Esophagus squamous epithelium (tissue), 5 donors: ENCODE data around the gene GPR137. TPM values are rescaled to one million over a fixed set of nuclear protein-coding genes. Genes with fewer than 3 reads are reported as not detected.
A peak's percentile ranks its signal among the peaks of the same experiment; 100 is the strongest.

ENCODE experiments used
- DNase-seq: peaks from one replicate; lab custom pipeline; 2025; lab: John Stamatoyannopoulos, UW
- H3K27ac ChIP-seq, 4 donors: fragments of 200-600 bp; sonication (generic); one replicate each; pipeline ENCODE4 v1.5.1; 2016 to 2019; ENCODE audit warnings: mild to moderate bottlenecking in 1 of 4
- H3K27me3 ChIP-seq, 4 donors: fragments of 200-600 bp; sonication (generic); 1 replicate in 3 of 4; 2 replicates in 1 of 4; pipeline versions ENCODE4 v1.5.1 to v1.6.0; 2017 to 2021; ENCODE audit warnings: antibody characterized with exemption in 1 of 4
- H3K36me3 ChIP-seq, 3 donors: fragments of 200-600 bp; sonication (generic); one replicate each; pipeline ENCODE4 v1.5.1; 2016 to 2019
- H3K4me1 ChIP-seq, 3 donors: fragments of 200-600 bp; sonication (generic); one replicate each; pipeline ENCODE4 v1.5.1; 2017 to 2019
- H3K4me3 ChIP-seq, 4 donors: fragments of 200-600 bp; sonication (generic); 1 replicate in 3 of 4; 2 replicates in 1 of 4; pipeline ENCODE4 v1.5.1; 2016 to 2019; ENCODE audit warnings: mild to moderate bottlenecking in 2 of 4, moderate library complexity in 1 of 4
- H3K9me3 ChIP-seq, 3 donors: fragments of 200-600 bp; sonication (generic); one replicate each; pipeline ENCODE4 v1.5.1; 2016 to 2019
- CTCF ChIP-seq, 6 experiments: fragments of 450-650 bp in 4 of 6; fragments of 200-600 bp in 2 of 6; sonication (generic) in 2 of 6; IDR thresholded peaks; one replicate each; pipeline ENCODE4 v1.5.1; 2016 to 2019; ENCODE audit warnings: antibody characterized with exemption in 6 of 6, mild to moderate bottlenecking in 4 of 6, moderate library complexity in 4 of 6
- POLR2A ChIP-seq, 4 donors: fragments of 450-650 bp; IDR thresholded peaks; one replicate each; pipeline ENCODE4 v1.6.1; 2017; ENCODE audit warnings: antibody characterized with exemption in 4 of 4, mild to moderate bottlenecking in 4 of 4, moderate library complexity in 3 of 4
- WGBS, 2 donors: methylation state at CpG; one replicate each; pipeline ENCODE4 v1.1.5; 2018; 5-methylcytosine and 5-hydroxymethylcytosine counted together
- intact Hi-C: fragments of 100-400 bp; cut with DNase I; formaldehyde crosslinking; loops from one replicate; pipeline ENCODE4 v1.15.0; 2022
- total RNA-seq, 4 donors: library from RNA; depleted of rRNA; stranded (reverse); fragments of >200 nt; gene quantifications; one replicate each; pipeline ENCODE4 v1.1.0, GENCODE V29; 2016
- donor health status: DM: yes; HTN: yes; CAD: no.

GPR137 gene
- total RNA-seq, 4 donors from 2014 or later = 17.5 to 19.9 (median 19.2) TPM

DNA sequence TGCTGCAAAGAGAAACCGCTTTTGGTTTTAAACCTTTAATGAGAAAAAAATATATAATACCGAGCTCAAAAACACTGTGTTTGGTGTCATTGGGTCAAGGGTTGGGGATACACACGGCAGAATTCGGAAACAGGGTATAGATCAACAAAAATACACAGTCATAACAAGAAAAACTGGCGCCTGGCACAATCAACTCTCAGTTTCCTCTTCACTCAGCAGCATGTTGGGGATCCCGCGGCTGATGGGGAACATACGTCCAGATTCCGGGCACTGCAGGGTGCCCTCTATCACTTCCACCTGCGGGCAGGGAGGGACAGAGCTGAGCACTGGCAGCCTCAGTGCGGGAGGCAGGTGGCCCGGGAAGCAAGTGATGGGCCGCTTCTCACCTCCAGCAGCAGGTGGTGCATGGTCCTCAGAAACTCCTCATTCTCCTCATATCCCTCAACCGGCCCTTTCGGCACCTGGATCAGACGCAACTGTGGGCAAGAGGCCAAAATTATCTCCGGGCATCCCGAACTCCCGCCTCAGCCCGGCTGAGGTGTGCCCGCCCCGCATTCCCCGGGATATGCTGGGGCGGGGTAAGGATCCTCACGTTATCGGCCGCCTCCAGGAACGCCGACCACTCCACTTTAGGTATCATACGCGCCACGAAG is 31.1 kb downstream of the GPR137 start:
- Histone ChIP-seq H3K27me3 (no peaks in the 10 kb centered on the region), H3K36me3 (peaks cover 7 to 47% (median 26%) of the 10 kb centered on the region in 3 donors), H3K4me1 (peaks cover 49 to 87% (median 56%) of the 10 kb centered on the region in 3 donors), H3K9me3 (no peaks in the 10 kb centered on the region), H3K4me3 (peak overlapping the region; percentile 60 to 91 (median 82)), H3K27ac (peak overlapping the region; percentile 92 to 99 (median 98))
- intact Hi-C loops = no loop called here
- TF ChIP-seq CTCF (IDR thresholded peaks at IDR 0.05) (peak in 2 of 6 experiments; percentile 20 to 44), POLR2A (IDR thresholded peaks at IDR 0.05) (no peak)
- DNase-seq = no peak
- 3 to 9% methylated on average over 15 to 20 of the region's 32 CpGs for WGBS, 2 donors

DNA sequence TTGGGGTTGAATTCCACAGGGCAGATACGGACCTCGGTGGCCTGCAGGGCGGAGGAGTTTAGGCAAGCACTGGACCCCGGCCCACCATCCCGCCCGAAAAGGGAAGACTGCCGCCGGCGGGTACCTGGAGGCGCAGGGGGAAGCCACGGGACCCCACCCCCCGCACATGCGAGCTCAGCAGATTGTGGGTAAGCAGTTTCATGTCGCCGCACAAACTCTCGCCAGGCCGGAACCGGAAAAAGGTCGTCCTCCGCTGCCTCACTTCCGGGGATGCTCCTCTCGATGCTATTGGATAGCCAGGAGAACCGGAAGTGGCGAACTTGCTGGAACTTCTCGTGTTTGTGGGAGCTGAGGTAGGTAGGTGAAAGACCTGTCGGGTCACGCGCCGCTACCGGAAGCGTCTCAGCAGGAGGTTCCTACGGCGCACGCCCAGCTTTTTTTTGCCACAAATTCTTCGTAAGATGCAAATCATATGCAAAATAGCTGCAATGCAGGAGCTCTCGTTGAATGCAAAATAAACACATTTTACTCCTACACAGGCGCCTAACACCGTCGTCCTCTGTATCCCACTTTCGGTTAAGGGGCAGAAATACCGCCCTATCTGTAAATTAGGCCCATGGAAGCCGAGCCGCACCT is 31.8 kb downstream of the GPR137 start, which contains the start of gene TRMT112:
Gene TRMT112 (minus strand): TSS at position 235 of the 636 bp plus-strand sequence. CDS start 33 bp downstream, at position 202.
- Histone ChIP-seq H3K27me3 (no peaks in the 10 kb centered on the region), H3K4me1 (peaks cover 49 to 87% (median 54%) of the 10 kb centered on the region in 3 donors), H3K36me3 (peaks cover 11 to 53% (median 26%) of the 10 kb centered on the region in 3 donors), H3K9me3 (no peaks in the 10 kb centered on the region), H3K4me3 (peak within 1 kb of the TSS; percentile 60 to 91 (median 82)), H3K27ac (peak within 1 kb of the TSS; percentile 92 to 99 (median 98))
- peak; percentile 91 for DNase-seq
- peak in 2 of 4 donors; percentile 80 to 86 for TF ChIP-seq POLR2A (IDR thresholded peaks at IDR 0.05)
- no peak for TF ChIP-seq CTCF (IDR thresholded peaks at IDR 0.05)
- intact Hi-C loops = no loop called here
- 0% methylated on average over 15 to 34 of the region's 43 CpGs for WGBS, 2 donors

DNA sequence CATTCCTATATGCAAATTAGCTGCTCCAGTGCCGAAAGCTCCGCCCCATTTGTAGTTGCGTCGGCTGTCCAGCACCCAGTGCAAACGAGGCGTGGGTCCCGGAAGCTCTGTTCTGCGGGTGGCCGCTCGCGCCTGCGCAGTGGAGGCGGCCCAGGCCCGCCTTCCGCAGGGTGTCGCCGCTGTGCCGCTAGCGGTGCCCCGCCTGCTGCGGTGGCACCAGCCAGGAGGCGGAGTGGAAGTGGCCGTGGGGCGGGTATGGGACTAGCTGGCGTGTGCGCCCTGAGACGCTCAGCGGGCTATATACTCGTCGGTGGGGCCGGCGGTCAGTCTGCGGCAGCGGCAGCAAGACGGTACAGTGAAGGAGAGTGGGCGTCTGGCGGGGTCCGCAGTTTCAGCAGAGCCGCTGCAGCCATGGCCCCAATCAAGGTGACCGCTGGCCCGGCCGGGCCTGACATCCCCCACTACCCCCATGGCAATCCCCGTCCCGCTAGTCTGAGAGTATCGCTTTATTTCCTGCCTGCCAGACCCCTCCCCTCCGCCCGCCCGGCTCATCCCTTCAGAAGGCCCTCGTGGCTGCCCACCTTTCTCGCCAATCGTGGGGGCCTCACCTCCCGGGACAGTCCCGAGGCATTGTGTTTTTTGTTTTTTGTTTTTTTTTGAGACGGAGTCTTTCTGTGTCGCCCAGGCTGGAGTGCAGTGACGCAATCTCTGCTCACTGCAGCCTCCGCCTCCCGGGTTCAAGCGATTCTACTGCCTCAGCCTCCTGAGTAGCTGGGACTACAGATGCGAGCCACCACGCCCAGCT is 32.5 kb downstream of the GPR137 start, which contains the start of gene PRDX5:
Gene PRDX5 (plus strand): TSS at position 161 of the 805 bp plus-strand sequence. CDS start 95 bp downstream, at position 256.
- 0% methylated on average over 14 to 38 of the region's 61 CpGs for WGBS, 2 donors
- intact Hi-C loops = no loop called here

More for the DNA sequence above, 32.5 kb downstream of the GPR137 start, which contains the start of gene PRDX5:
- peak within 1 kb of the TSS; percentile 92 to 99 (median 98) for H3K27ac ChIP-seq
- no peaks in the 10 kb centered on the region for H3K9me3 ChIP-seq
- peak; percentile 81 for DNase-seq
- peak within 1 kb of the TSS; percentile 60 to 91 (median 82) for H3K4me3 ChIP-seq
- TF ChIP-seq POLR2A (IDR thresholded peaks at IDR 0.05) (peak in 3 of 4 donors; percentile 91 to 94 (median 92)), CTCF (IDR thresholded peaks at IDR 0.05) (peak; percentile 34 to 94 (median 58))
- no peaks in the 10 kb centered on the region for H3K27me3 ChIP-seq
- H3K36me3 ChIP-seq = peaks cover 18 to 60% (median 28%) of the 10 kb centered on the region in 3 donors
- H3K4me1 ChIP-seq = peaks cover 43 to 87% (median 46%) of the 10 kb centered on the region in 3 donors
